H9 (cell line): ENCODE data around the gene PRKAG2. TPM values are rescaled to one million over a fixed set of nuclear protein-coding genes. Genes with fewer than 3 reads are reported as not detected.
"Not testable (repeated sequence)": the region's sequence is repeated elsewhere in the genome, so short reads cannot be mapped to it uniquely, and the experiment has no call there.

Source experiments
- DNase-seq: peaks from one replicate; pipeline ENCODE4 v3.0.0-alpha.2; 2017
- H2AFZ ChIP-seq: one replicate; pipeline ENCODE4 v1.6.1; 2013; ENCODE audit warnings: mild to moderate bottlenecking, low read length, control low read depth, moderate library complexity
- H2AK5ac ChIP-seq: 2 replicates; pipeline ENCODE4 v1.6.1; 2013; ENCODE audit warnings: low read length, control low read depth, mixed read lengths; ENCODE audit not compliant: insufficient read length
- H2BK120ac ChIP-seq: one replicate; pipeline ENCODE4 v1.6.1; 2013; ENCODE audit warnings: low read depth, mild to moderate bottlenecking, low read length, control low read depth, inconsistent platforms; ENCODE audit not compliant: poor library complexity, severe bottlenecking
- H2BK12ac ChIP-seq: 2 replicates; pipeline ENCODE4 v1.6.1; 2013; ENCODE audit warnings: low read length, control low read depth, mixed read lengths, low read depth; ENCODE audit not compliant: insufficient read length
- H2BK15ac ChIP-seq: 2 replicates; pipeline ENCODE4 v1.6.1; 2013; ENCODE audit warnings: low read depth, low read length, control low read depth
- H2BK20ac ChIP-seq: one replicate; pipeline ENCODE4 v1.6.1; 2013; ENCODE audit warnings: low read depth, mild to moderate bottlenecking, low read length, control low read depth, inconsistent platforms; ENCODE audit not compliant: poor library complexity, severe bottlenecking
- H2BK5ac ChIP-seq: 2 replicates; pipeline ENCODE4 v1.6.1; 2013; ENCODE audit warnings: low read length, control low read depth, mixed read lengths; ENCODE audit not compliant: insufficient read length
- H3K14ac ChIP-seq: 2 replicates; pipeline ENCODE4 v1.6.1; 2013; ENCODE audit warnings: low read length, control low read depth; ENCODE audit not compliant: insufficient read depth
- H3K18ac ChIP-seq: 2 replicates; pipeline ENCODE4 v1.6.1; 2013; ENCODE audit warnings: low read depth, mild to moderate bottlenecking, mixed read lengths, low read length, control low read depth; ENCODE audit not compliant: insufficient read length
- H3K23ac ChIP-seq: 2 replicates; pipeline ENCODE4 v1.6.1; 2013; ENCODE audit warnings: low read length, control low read depth, mixed read lengths, low read depth; ENCODE audit not compliant: insufficient read length
- H3K23me2 ChIP-seq: 2 replicates; pipeline ENCODE4 v1.6.1; 2013; ENCODE audit warnings: low read depth, mild to moderate bottlenecking, mixed read lengths, low read length, control low read depth; ENCODE audit not compliant: insufficient read length, poor library complexity, severe bottlenecking
- H3K27ac ChIP-seq: 2 replicates; pipeline ENCODE4 v1.5.1; 2013; ENCODE audit warnings: low read length, control low read depth, mixed read lengths, low read depth; ENCODE audit not compliant: insufficient read length
- H3K27me3 ChIP-seq: 2 replicates; pipeline ENCODE4 v1.6.1; 2013; ENCODE audit warnings: low read length, control low read depth, inconsistent platforms; ENCODE audit not compliant: insufficient read depth
- H3K4ac ChIP-seq: 2 replicates; pipeline ENCODE4 v1.6.1; 2013; ENCODE audit warnings: low read depth, mild to moderate bottlenecking, control low read depth, inconsistent platforms, low read length, moderate library complexity
- H3K4me1 ChIP-seq: 2 replicates; pipeline ENCODE4 v1.6.1; 2013; ENCODE audit warnings: low read length, control low read depth, inconsistent platforms; ENCODE audit not compliant: insufficient read depth
- H3K4me2 ChIP-seq: 2 replicates; pipeline ENCODE4 v1.6.1; 2013; ENCODE audit warnings: low read length, control low read depth, mixed read lengths; ENCODE audit not compliant: insufficient read length, insufficient read depth
- H3K56ac ChIP-seq: 2 replicates; pipeline ENCODE4 v1.6.1; 2013; ENCODE audit warnings: low read depth, mild to moderate bottlenecking, mixed read lengths, low read length, control low read depth; ENCODE audit not compliant: insufficient read length
- H3K79me1 ChIP-seq: 2 replicates; pipeline ENCODE4 v1.6.1; 2013; ENCODE audit warnings: low read depth, mild to moderate bottlenecking, moderate library complexity, low read length, control low read depth, inconsistent platforms; ENCODE audit not compliant: insufficient read depth, poor library complexity, severe bottlenecking
- H3K79me2 ChIP-seq: 2 replicates; pipeline ENCODE4 v1.6.1; 2013; ENCODE audit warnings: low read length, control low read depth, inconsistent platforms; ENCODE audit not compliant: insufficient read depth
- H3K9ac ChIP-seq: 2 replicates; pipeline ENCODE4 v1.6.1; 2013; ENCODE audit warnings: low read length, control low read depth, mixed read lengths; ENCODE audit not compliant: insufficient read length; ENCODE audit errors: extremely low read depth
- H3K9me3 ChIP-seq: one replicate; pipeline ENCODE4 v1.6.1; 2013; ENCODE audit warnings: low read depth, low read length, inconsistent platforms; ENCODE audit not compliant: control insufficient read depth
- H3T11ph ChIP-seq: one replicate; pipeline ENCODE4 v1.6.1; 2013; ENCODE audit warnings: mild to moderate bottlenecking, low read length, control low read depth, inconsistent platforms
- H4K20me1 ChIP-seq: one replicate; pipeline ENCODE4 v1.6.1; 2013; ENCODE audit not compliant: control insufficient read depth, insufficient read length, insufficient read depth
- H4K5ac ChIP-seq: 2 replicates; pipeline ENCODE4 v1.6.1; 2013; ENCODE audit warnings: low read depth, mild to moderate bottlenecking, mixed read lengths, low read length, control low read depth; ENCODE audit not compliant: insufficient read length
- H4K8ac ChIP-seq: replicated peaks from 2 replicates; pipeline ENCODE4 v1.6.1; 2013; ENCODE audit warnings: low read length, control low read depth, mixed read lengths, low read depth; ENCODE audit not compliant: insufficient read length
- H4K91ac ChIP-seq: 2 replicates; pipeline ENCODE4 v1.6.1; 2013; ENCODE audit warnings: low read depth, mild to moderate bottlenecking, moderate library complexity, mixed read lengths, low read length, control low read depth; ENCODE audit not compliant: insufficient read length
- H3K27ac Mint-ChIP-seq, 3 experiments: 2 replicates in 2 of 3; 3 replicates in 1 of 3; pipeline ENCODE4 v1.8.0; 2020 to 2021; ENCODE audit warnings: mixed read lengths in 3 of 3, mild to moderate bottlenecking in 1 of 3, moderate library complexity in 1 of 3
- H3K27me3 Mint-ChIP-seq: 2 replicates; pipeline ENCODE4 v1.8.0; 2021; ENCODE audit warnings: low read depth, mild to moderate bottlenecking, moderate library complexity, mixed read lengths
- H3K36me3 Mint-ChIP-seq, 3 experiments: 2 replicates in 2 of 3; 3 replicates in 1 of 3; pipeline ENCODE4 v1.8.0; 2020 to 2021; ENCODE audit warnings: low read depth in 3 of 3, mixed read lengths in 3 of 3; ENCODE audit not compliant: insufficient read depth in 1 of 3
- H3K4me1 Mint-ChIP-seq, 2 experiments: 2 replicates each; pipeline ENCODE4 v1.8.0; 2020; ENCODE audit warnings: mixed read lengths in 2 of 2
- H3K4me3 Mint-ChIP-seq, 2 experiments: 2 replicates in 1 of 2; 3 replicates in 1 of 2; pipeline ENCODE4 v1.8.0; 2020 to 2021; ENCODE audit warnings: mild to moderate bottlenecking in 2 of 2, mixed read lengths in 2 of 2, moderate library complexity in 1 of 2
- H3K9me3 Mint-ChIP-seq, 2 experiments: 2 replicates in 1 of 2; 3 replicates in 1 of 2; pipeline ENCODE4 v1.8.0; 2020; ENCODE audit warnings: mild to moderate bottlenecking in 2 of 2, mixed read lengths in 2 of 2, moderate library complexity in 1 of 2
- CTCF ChIP-seq: fragments of 200-600 bp; sonication (generic); conservative IDR thresholded peaks from 3 replicates; pipeline ENCODE4 v1.8.0; 2021; ENCODE audit warnings: antibody characterized with exemption, mild to moderate bottlenecking
- WGBS: extraction: QIAGEN DNeasy Blood & Tissue Kit; methylation state at CpG from one replicate; pipeline ENCODE4 v1.1.7; 2013; ENCODE audit warnings: missing lambda C conversion rate, low lambda C conversion rate, mixed read lengths; ENCODE audit not compliant: insufficient read length; ENCODE audit errors: extremely low coverage; 5-methylcytosine and 5-hydroxymethylcytosine counted together
- total RNA-seq: library from RNA; stranded (reverse); gene quantifications from 2 replicates; pipeline ENCODE4 v1.2.1, GENCODE V29; 2021

PRKAG2 gene
- total RNA-seq, 1 experiment from 2014 or later = 11.8 TPM

DNA sequence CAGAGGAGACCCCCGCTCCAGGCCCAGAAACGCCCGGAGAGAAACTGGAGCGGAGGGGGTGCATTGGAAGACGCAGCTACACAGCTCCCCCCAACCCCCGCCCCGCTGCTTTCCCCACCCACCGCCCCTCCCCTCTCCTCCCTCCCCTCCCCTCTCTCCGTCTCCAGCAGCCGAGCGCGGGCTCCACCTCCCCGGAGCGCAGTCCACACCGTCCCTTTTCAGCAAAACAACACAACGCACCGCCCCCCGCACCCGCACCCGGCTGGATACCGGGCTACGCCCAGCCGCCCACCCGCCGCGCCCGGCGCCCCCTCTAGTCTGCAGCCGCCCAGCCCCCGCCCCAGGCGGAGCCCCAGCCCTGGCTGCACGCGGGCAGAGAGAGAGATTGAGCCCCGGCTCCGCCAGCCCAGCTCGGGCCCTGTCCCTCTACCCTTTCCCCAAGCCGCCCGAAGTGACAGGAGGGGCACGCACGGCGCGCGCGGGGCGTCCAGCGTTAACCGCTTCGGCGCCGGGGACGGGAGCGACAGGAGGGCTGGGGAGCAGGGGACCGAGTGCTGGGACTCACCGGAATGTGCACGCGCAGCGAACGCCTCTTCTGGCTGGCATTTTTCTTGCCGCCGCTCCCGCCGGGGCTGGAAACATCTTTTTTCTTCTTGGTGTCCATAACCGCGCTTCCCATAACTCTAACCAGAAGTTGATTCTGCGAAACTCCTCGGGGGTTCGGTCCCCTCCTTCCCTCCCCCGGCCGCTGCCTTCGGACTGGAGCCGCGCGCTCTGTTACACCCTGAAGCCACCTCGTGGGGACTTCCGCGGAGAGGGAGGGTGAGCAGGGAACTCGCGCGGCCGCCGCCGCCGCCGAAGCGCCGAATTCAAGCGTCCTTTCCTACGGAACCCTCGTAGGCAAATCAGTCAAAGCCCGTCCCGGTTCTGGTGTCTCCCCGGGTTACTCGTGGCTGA lies 695 bp downstream of the PRKAG2 start:
- Histone ChIP-seq H4K5ac (no peak overlapping the region), H3K14ac (peak overlapping the region; percentile 11; the same call in 1 of the 2 replicates), H2BK12ac (no peak overlapping the region), H3K27me3 (peaks cover 8% of the 10 kb centered on the region), H3K56ac (no peak overlapping the region), H3K4me2 (peak overlapping the region; percentile 95), H3K4ac (no peak overlapping the region), H2BK120ac (no peak overlapping the region), H4K20me1 (no peaks in the 10 kb centered on the region), H3K9me3 (no peaks in the 10 kb centered on the region), H4K8ac (no peak overlapping the region), H3K9ac (no peak overlapping the region), H3K18ac (no peak overlapping the region), H3K79me1 (no peaks in the 10 kb centered on the region), H2BK20ac (no peak overlapping the region), H4K91ac (no peak overlapping the region), H3K4me1 (no peaks in the 10 kb centered on the region), H3K23ac (no peak overlapping the region), H2BK15ac (no peak overlapping the region; the same call in 1 of the 2 replicates), H3K27ac (no peak overlapping the region), H3K79me2 (no peaks in the 10 kb centered on the region), H3T11ph (no peak overlapping the region), H2AFZ (no peak overlapping the region), H2AK5ac (no peak overlapping the region), H3K23me2 (peaks cover 27% of the 10 kb centered on the region), H2BK5ac (no peak overlapping the region)
- TF ChIP-seq CTCF = no peak
- H3K4me3 Mint-ChIP-seq = peak overlapping the region; percentile 80 to 91
- peaks cover 5 to 6% of the 10 kb centered on the region in 2 experiments for H3K4me1 Mint-ChIP-seq
- H3K27me3 Mint-ChIP-seq = peaks cover 71% of the 10 kb centered on the region
- H3K9me3 Mint-ChIP-seq = no peaks in the 10 kb centered on the region
- peak; percentile 77 for DNase-seq
- H3K36me3 Mint-ChIP-seq = no peaks in the 10 kb centered on the region
- H3K27ac Mint-ChIP-seq = 0 out of 7 replicates have a peak overlapping the region, but pooled peaks of 1 of the 3 experiments have one; percentile 27
- WGBS = no CpG with 5 or more reads among the region's 93 CpGs

- H2BK15ac ChIP-seq, H3K9ac ChIP-seq, H3K27me3 ChIP-seq, H4K5ac ChIP-seq, H3K36me3 Mint-ChIP-seq, H2BK120ac ChIP-seq, H2BK5ac ChIP-seq, H3K27ac Mint-ChIP-seq, H3K4me1 ChIP-seq, H3K79me2 ChIP-seq, H3K56ac ChIP-seq, H2AK5ac ChIP-seq, H4K8ac ChIP-seq, H4K20me1 ChIP-seq, H3K18ac ChIP-seq, H3K4ac ChIP-seq, H3K23ac ChIP-seq, H3K4me2 ChIP-seq, H3K4me1 Mint-ChIP-seq, H2AFZ ChIP-seq, H3K14ac ChIP-seq, H2BK20ac ChIP-seq, H3K9me3 Mint-ChIP-seq, H3K79me1 ChIP-seq, H3K9me3 ChIP-seq, H2BK12ac ChIP-seq, DNase-seq, H3T11ph ChIP-seq, H3K27ac ChIP-seq, H4K91ac ChIP-seq: not testable (repeated sequence)
- H3K23me2 ChIP-seq = peaks cover 27% of the 10 kb centered on the region
- WGBS = no CpG with 5 or more reads among the region's 4 CpGs
- peak overlapping the region in 1 of 2 experiments; percentile 91; a peak in 3 of 5 replicates for H3K4me3 Mint-ChIP-seq
- peaks cover 63% of the 10 kb centered on the region for H3K27me3 Mint-ChIP-seq
Measured at GRCh38 chr7:151874479-151874878, 2.4 kb downstream of the PRKAG2 start.
